ENCODE measurements around the gene ZMYM4.

DNA sequence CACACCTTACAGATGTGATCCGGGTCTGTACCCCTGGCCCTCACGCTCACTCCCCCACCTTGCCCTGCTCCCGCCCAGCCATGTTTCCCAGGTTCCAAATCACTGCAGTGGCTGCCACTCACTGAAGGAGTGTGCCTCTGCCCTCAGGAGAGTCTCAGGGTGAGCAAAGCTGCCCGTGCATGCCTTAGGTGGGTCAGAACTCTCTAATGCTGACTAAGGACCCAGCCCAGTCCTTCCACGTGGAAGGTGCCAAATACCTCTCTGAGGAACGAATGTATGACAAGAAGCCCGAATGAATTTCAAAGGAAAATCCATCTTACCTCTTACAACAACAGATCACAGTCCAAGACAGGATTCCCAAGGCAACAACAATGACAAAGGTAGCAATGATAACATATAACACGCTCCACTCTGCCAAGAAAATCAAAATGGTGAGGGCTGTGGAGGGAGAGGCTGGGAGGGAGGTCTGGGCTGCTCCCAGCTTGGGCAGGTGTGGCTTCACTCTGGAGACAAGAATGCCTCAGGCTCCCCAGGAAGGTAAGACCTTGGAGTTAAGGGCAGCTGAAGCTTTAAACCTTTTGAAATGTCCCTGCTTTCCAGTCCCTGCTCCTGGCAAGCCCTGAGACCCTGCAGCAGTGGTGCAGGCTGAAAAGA lies 173.5 kb downstream of the ZMYM4 start:
- TF ChIP-seq TAF1 (IDR thresholded peaks at IDR 0.05; ENCODE audit: low read depth) (no peak), POLR2AphosphoS5 (IDR thresholded peaks at IDR 0.05) (no peak), EP300 (conservative IDR thresholded peaks at IDR 0.05; ENCODE audit: poor library complexity, severe bottlenecking) (no peak)

All from neural cell (in vitro differentiated cells).